Tibial artery (tissue), 4 donors: ENCODE results near the gene MCF2L2.

ENCODE experiments used
- DNase-seq, 2 donors: peaks; one replicate each; pipeline ENCODE4 v3.0.0-alpha.2; 2019
- H3K27ac ChIP-seq, 2 donors: fragments of 200-600 bp; sonication (generic) in 1 of 2; 1 replicate in 1 of 2; 2 replicates in 1 of 2; pipeline ENCODE4 v1.5.1; 2018 to 2019; ENCODE audit warnings: mild to moderate bottlenecking in 1 of 2
- H3K27me3 ChIP-seq, 2 donors: fragments of 200-600 bp; sonication (generic) in 1 of 2; one replicate each; pipeline versions ENCODE4 v1.5.1 to v1.6.0; 2016 to 2019
- H3K36me3 ChIP-seq, 3 donors: fragments of 200-600 bp; sonication (generic) in 2 of 3; one replicate each; pipeline ENCODE4 v1.5.1; 2016 to 2019; ENCODE audit warnings: mild to moderate bottlenecking in 2 of 3
- H3K4me1 ChIP-seq, 4 donors: fragments of 200-600 bp; sonication (generic) in 2 of 4; 1 replicate in 3 of 4; 2 replicates in 1 of 4; pipeline ENCODE4 v1.5.1; 2016 to 2019
- H3K4me3 ChIP-seq, 2 donors: fragments of 200-600 bp; sonication (generic) in 1 of 2; 1 replicate in 1 of 2; 2 replicates in 1 of 2; pipeline ENCODE4 v1.5.1; 2018 to 2019; ENCODE audit warnings: mild to moderate bottlenecking in 2 of 2
- H3K9me3 ChIP-seq, 3 donors: fragments of 200-600 bp; sonication (generic) in 1 of 3; one replicate each; pipeline ENCODE4 v1.5.1; 2016 to 2019
- intact Hi-C: fragments of 100-400 bp; cut with DNase I; formaldehyde crosslinking; loops from one replicate; pipeline ENCODE4 v1.15.0; 2023; ENCODE audit warnings: low total_unique reads
- TF ChIP-seq, protein P1 (sequence below), 2 experiments: fragments of 200-600 bp in 1 of 2; fragments of 450-650 bp in 1 of 2; IDR thresholded peaks; one replicate each; pipeline ENCODE4 v1.5.1; 2017 to 2019; ENCODE audit warnings: antibody characterized with exemption in 2 of 2, mild to moderate bottlenecking in 1 of 2, moderate library complexity in 1 of 2

MCF2L2 gene

DNA sequence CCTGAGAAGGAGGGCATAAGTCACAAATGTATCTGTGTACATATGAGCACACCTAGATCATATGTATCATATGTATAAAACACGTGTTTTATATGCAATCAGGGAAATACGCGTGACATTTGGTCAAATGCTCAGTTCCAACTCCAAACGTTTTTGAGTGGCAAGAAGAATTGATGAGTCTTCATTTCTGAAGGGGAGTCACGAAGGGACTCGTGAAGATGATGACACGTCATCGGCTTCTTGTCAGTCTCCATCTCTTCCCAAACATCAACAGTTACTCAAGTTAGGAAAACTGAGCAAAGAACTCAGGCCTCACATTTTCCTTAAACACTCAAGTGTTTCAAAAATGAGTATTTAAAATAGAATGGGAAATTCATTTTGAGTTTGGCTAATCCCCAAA is 95.9 kb downstream of the MCF2L2 start:
- no peak for DNase-seq
- H3K36me3 ChIP-seq = no peaks in the 10 kb centered on the region
- H3K27me3 ChIP-seq = no peaks in the 10 kb centered on the region
- no peaks in the 10 kb centered on the region for H3K9me3 ChIP-seq
- H3K27ac ChIP-seq = no peak overlapping the region
- no peaks in the 10 kb centered on the region for H3K4me1 ChIP-seq
- intact Hi-C loops = no loop called here
- TF ChIP-seq, protein P1, sequence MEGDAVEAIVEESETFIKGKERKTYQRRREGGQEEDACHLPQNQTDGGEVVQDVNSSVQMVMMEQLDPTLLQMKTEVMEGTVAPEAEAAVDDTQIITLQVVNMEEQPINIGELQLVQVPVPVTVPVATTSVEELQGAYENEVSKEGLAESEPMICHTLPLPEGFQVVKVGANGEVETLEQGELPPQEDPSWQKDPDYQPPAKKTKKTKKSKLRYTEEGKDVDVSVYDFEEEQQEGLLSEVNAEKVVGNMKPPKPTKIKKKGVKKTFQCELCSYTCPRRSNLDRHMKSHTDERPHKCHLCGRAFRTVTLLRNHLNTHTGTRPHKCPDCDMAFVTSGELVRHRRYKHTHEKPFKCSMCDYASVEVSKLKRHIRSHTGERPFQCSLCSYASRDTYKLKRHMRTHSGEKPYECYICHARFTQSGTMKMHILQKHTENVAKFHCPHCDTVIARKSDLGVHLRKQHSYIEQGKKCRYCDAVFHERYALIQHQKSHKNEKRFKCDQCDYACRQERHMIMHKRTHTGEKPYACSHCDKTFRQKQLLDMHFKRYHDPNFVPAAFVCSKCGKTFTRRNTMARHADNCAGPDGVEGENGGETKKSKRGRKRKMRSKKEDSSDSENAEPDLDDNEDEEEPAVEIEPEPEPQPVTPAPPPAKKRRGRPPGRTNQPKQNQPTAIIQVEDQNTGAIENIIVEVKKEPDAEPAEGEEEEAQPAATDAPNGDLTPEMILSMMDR (IDR thresholded peaks at IDR 0.05) = no peak
- no peak overlapping the region for H3K4me3 ChIP-seq

DNA sequence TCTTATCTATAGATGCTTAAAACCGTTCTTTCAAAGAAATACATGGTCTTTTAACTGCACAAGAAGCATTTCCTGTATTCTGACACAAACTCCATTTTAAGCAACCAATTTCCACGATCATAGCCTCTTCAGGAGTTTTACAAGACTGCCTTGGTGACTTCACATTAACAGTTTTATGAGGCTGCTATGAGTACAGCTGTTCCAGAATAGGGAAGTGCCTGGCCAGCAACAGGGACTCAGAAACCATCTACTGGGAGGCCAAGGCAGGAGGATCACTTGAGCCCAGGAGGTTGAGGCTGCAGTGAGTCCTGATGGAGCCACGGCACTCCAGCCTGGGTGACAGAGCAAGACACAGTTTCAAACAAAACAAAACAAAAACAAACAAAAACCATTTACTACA is 96.9 kb downstream of the MCF2L2 start:
- Histone ChIP-seq H3K4me1 (no peaks in the 10 kb centered on the region), H3K9me3 (no peaks in the 10 kb centered on the region), H3K27ac (no peak overlapping the region), H3K27me3 (no peaks in the 10 kb centered on the region), H3K36me3 (no peaks in the 10 kb centered on the region), H3K4me3 (no peak overlapping the region)
- no peak for DNase-seq
- intact Hi-C loops = no loop called here
- TF ChIP-seq, protein P1 (IDR thresholded peaks at IDR 0.05) = no peak

DNA sequence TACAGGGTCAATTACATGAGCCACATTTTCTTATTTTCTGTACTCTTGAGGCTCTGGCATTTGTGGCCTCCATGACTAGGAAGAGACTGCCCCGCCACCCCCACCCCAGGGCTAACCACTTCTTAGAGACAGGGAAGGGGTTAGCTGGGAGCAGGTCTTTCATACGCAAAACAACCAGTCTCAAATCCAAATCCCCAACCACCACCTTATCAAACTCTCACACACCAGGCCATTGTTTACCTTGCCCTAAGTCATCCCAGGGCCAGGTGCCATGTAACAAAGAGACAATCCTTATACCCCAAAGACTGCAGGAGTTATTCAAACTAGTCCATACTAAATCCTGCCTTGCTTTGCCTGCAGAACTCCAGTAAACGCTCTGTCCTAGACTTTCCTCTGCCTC is 97.5 kb downstream of the MCF2L2 start:
- DNase-seq = no peak
- Histone ChIP-seq H3K4me3 (no peak overlapping the region), H3K4me1 (no peaks in the 10 kb centered on the region), H3K27me3 (no peaks in the 10 kb centered on the region), H3K27ac (no peak overlapping the region), H3K36me3 (no peaks in the 10 kb centered on the region), H3K9me3 (no peaks in the 10 kb centered on the region)
- intact Hi-C loops = no loop called here
- TF ChIP-seq, protein P1 (IDR thresholded peaks at IDR 0.05) = no peak

DNA sequence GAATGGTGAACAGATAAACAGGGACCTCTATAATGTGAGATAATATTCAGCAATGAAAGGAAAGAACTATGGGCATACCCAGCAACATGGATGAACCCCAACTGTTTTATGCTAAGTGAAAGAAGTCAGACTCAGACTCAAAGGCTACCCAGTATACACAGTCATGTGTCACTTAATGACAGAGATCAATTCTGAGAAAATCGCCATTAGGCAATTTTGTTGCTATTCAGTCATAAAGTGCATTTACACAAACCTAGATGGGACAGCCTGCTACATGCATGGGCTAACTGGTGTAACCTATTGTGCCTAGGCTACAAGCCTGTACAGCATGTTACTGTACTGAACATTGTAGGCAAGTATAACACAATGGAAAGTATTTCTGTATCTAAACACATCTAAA is 98.9 kb downstream of the MCF2L2 start:
- Histone ChIP-seq H3K9me3 (no peaks in the 10 kb centered on the region), H3K27me3 (no peaks in the 10 kb centered on the region), H3K4me1 (no peaks in the 10 kb centered on the region), H3K4me3 (no peak overlapping the region), H3K36me3 (no peaks in the 10 kb centered on the region), H3K27ac (no peak overlapping the region)
- DNase-seq = no peak
- TF ChIP-seq, protein P1 (IDR thresholded peaks at IDR 0.05) = no peak
- intact Hi-C loops = no loop called here

DNA sequence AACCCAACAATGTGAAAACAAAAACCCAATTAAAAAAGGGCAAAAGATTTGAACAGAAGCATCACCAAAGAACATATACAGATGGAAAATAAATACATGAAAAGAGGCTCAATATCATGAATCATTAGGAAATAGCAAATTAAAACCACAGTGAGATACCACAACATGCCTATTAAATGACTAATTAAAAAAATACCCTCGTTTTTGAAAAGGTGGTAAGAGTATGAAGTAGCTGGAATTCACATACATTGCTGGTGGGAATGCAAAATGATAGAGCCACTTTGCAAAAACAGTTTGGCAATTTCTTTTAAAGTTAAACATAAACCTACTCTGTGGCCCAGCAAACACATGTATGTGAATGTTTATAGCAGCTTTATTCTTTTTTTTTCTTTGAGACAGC is 99.6 kb downstream of the MCF2L2 start:
- intact Hi-C loops = no loop called here
- Histone ChIP-seq H3K36me3 (no peaks in the 10 kb centered on the region), H3K9me3 (no peaks in the 10 kb centered on the region), H3K4me1 (no peaks in the 10 kb centered on the region), H3K4me3 (no peak overlapping the region), H3K27ac (no peak overlapping the region), H3K27me3 (no peaks in the 10 kb centered on the region)
- TF ChIP-seq, protein P1 (IDR thresholded peaks at IDR 0.05) = no peak
- no peak for DNase-seq

DNA sequence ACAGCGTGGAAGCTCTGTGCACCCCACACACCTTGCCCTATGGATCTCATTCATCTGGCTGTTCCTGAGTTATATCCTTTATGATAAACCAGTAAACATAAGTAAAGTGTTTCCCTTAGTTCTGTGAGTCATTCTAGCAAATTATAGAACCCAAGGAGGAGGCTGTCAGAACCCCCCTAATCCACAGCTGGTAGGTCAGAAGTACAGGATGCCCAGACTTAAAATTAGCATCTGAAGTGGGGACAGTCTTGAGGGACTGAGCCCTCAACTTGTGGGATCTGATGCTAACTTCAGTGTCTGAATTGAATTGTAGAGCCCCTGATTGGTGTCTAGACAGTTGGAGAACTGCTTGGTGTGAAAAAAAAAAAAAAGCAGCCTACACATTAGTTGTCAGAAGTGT is 100.3 kb downstream of the MCF2L2 start:
- DNase-seq = no peak
- H3K27me3 ChIP-seq = no peaks in the 10 kb centered on the region
- no peaks in the 10 kb centered on the region for H3K9me3 ChIP-seq
- no peak overlapping the region for H3K4me3 ChIP-seq
- no peaks in the 10 kb centered on the region for H3K36me3 ChIP-seq
- TF ChIP-seq, protein P1 (IDR thresholded peaks at IDR 0.05) = no peak
- no peak overlapping the region for H3K27ac ChIP-seq
- intact Hi-C loops = no loop called here
- no peaks in the 10 kb centered on the region for H3K4me1 ChIP-seq
